Measurements from ENCODE around the gene MMP19. TPM values are rescaled to one million over a fixed set of nuclear protein-coding genes. Genes with fewer than 3 reads are reported as not detected.
"Not testable (repeated sequence)": the region's sequence is repeated elsewhere in the genome, so short reads cannot be mapped to it uniquely, and the experiment has no call there.

Gene MMP19
- total RNA-seq, 1 experiment from 2014 or later: 0.04 TPM

DNA sequence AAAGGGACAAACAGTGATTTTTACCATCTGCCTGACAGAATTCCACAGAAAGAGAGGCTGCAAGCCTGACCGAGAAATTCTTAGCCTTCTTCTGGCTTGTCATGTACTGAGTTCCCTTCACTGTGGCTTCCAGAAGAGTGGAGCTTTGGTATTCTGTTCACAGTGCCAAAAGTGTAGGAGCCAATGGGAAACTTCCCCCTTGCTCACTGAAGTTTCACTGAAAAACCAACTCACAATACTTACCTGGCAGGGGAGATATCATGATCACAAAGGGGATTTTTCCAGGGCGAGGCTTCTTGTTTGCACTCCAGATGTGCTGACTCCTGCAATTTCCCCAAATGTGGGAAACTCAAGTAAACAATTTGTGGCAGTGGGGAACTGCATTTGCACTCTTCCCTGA is 31.7 kb upstream of the MMP19 start:
- Histone ChIP-seq H3K9me3 (ENCODE audit: low read length) (0 out of 2 replicates have a peak, but pooled peaks cover 6% of the 10 kb centered on the region), H4K20me1 (ENCODE audit: low read length) (no peaks in the 10 kb centered on the region), H3K27ac (ENCODE audit: low read length) (no peak overlapping the region), H3K79me2 (ENCODE audit: low read length) (no peaks in the 10 kb centered on the region), H2AFZ (ENCODE audit: low read length) (no peak overlapping the region), H3K4me3 (ENCODE audit: low read length) (no peak overlapping the region), H3K9ac (ENCODE audit: low read length) (no peak overlapping the region), H3K27me3 (ENCODE audit: low read length) (no peaks in the 10 kb centered on the region), H3K36me3 (ENCODE audit: low read depth, low read length) (no peaks in the 10 kb centered on the region; the same call in 1 of the 2 replicates), H3K4me1 (ENCODE audit: insufficient read depth, low read length) (no peaks in the 10 kb centered on the region), H3F3A (ENCODE audit: low read length, unreplicated experiment) (no peaks in the 10 kb centered on the region), H3K4me2 (ENCODE audit: low read length) (no peak overlapping the region), H3K9me2 (replicated peaks; ENCODE audit: low read length) (no peaks in the 10 kb centered on the region)
- BruUV-seq (replicated peaks): no TSS peak
- no peak for ATAC-seq
- no peak for DNase-seq
- ChIA-PET POLR2A (ENCODE audit: unreplicated experiment) (no interaction called here), CTCF (no interaction called here)
- intact Hi-C loops (cut with micrococcal nuclease): no loop called here
- no peak for TF ChIP-seq EZH2 (IDR thresholded peaks at IDR 0.05; ENCODE audit: low read length, unreplicated experiment)
- TF ChIP-seq, protein P1, sequence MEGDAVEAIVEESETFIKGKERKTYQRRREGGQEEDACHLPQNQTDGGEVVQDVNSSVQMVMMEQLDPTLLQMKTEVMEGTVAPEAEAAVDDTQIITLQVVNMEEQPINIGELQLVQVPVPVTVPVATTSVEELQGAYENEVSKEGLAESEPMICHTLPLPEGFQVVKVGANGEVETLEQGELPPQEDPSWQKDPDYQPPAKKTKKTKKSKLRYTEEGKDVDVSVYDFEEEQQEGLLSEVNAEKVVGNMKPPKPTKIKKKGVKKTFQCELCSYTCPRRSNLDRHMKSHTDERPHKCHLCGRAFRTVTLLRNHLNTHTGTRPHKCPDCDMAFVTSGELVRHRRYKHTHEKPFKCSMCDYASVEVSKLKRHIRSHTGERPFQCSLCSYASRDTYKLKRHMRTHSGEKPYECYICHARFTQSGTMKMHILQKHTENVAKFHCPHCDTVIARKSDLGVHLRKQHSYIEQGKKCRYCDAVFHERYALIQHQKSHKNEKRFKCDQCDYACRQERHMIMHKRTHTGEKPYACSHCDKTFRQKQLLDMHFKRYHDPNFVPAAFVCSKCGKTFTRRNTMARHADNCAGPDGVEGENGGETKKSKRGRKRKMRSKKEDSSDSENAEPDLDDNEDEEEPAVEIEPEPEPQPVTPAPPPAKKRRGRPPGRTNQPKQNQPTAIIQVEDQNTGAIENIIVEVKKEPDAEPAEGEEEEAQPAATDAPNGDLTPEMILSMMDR (conservative IDR thresholded peaks at IDR 0.05; ENCODE audit: low read depth, low read length): no peak
- no peak for TF ChIP-seq EZH2phosphoT487 (IDR thresholded peaks at IDR 0.05; ENCODE audit: borderline replicate concordance, low read length)

DNA sequence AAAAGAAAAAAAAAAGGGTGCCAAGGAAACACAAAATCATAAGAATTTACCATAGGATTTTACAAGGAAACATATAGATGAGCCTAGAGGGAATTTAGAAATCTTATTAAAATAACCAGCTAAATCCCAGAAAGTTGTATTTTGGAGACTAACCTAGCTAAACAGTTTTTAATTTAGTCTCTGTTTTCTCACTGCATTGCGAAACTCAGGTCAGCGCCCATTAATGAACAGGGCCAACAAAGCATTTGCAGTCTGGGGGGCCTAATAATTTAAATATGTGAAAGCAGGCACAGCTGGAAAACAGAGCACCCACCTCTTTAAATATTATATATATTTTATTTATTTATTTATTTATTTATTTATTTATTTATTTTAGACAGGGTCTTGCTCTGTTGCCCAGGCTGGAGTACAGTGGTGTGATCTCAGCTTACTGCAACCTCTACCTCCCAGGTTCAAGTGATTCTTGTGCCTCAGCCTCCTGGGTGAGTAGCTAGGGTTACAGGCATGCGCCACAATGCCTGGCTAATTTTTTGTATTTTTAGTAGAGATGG is 23.8 kb upstream of the MMP19 start:
- H3K36me3 ChIP-seq (ENCODE audit: low read depth, low read length); ATAC-seq; CTCF ChIA-PET; DNase-seq; H3K4me3 ChIP-seq (ENCODE audit: low read length); POLR2A ChIA-PET (ENCODE audit: unreplicated experiment); H4K20me1 ChIP-seq (ENCODE audit: low read length); intact Hi-C loops (cut with micrococcal nuclease); H3K9ac ChIP-seq (ENCODE audit: low read length); BruUV-seq (replicated peaks); H3K27me3 ChIP-seq (ENCODE audit: low read length); H3K4me1 ChIP-seq (ENCODE audit: insufficient read depth, low read length); H2AFZ ChIP-seq (ENCODE audit: low read length); H3K4me2 ChIP-seq (ENCODE audit: low read length); H3K79me2 ChIP-seq (ENCODE audit: low read length); H3K9me3 ChIP-seq (ENCODE audit: low read length); H3K27ac ChIP-seq (ENCODE audit: low read length); H3F3A ChIP-seq (ENCODE audit: low read length, unreplicated experiment); H3K9me2 ChIP-seq (replicated peaks; ENCODE audit: low read length): not testable (repeated sequence)

DNA sequence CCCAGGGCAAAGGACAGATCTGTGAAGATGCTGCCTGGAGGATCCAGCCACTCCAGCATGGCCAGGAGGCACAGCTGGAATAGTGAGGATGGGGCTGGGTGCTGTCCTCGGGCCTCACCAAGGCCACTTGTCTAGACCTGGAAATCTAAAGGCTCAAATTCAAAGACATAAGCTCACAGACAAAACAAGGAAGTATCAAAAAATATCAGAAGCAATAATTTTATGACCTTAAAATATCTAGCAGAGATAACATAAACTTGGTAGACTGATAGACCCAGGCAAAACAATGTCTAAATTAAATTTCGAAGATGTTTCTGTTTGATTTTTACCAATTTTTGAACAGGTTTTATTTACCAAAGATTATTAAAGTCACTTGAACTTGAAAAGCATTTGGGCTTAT is 22.6 kb upstream of the MMP19 start:
- no peak overlapping the region for H3K27ac ChIP-seq (ENCODE audit: low read length)

DNA sequence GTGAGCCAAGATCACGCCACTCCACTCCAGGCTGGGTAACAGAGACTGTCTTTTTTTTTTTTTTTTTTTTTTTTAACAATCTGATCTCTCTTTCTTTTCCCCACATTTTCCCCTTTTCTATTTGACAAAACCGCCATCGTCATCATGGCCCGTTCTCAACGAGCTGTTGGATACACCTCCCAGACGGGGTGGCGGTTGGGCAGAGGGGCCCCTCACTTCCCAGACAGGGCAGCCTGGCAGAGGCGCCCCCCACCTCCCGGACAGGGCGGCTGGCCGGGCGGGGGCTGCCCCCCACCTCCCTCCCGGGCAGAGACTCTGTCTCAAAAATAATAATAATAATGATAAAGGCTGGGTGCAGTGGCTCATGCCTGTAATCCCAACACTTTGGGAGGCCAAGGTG is 20.2 kb upstream of the MMP19 start:
- BruUV-seq (replicated peaks); intact Hi-C loops (cut with micrococcal nuclease); H3K27ac ChIP-seq (ENCODE audit: low read length); H3F3A ChIP-seq (ENCODE audit: low read length, unreplicated experiment); H3K4me1 ChIP-seq (ENCODE audit: insufficient read depth, low read length); H3K36me3 ChIP-seq (ENCODE audit: low read depth, low read length); H4K20me1 ChIP-seq (ENCODE audit: low read length); CTCF ChIA-PET; ATAC-seq; H3K9me2 ChIP-seq (replicated peaks; ENCODE audit: low read length); H3K79me2 ChIP-seq (ENCODE audit: low read length); H3K4me2 ChIP-seq (ENCODE audit: low read length); H3K4me3 ChIP-seq (ENCODE audit: low read length); POLR2A ChIA-PET (ENCODE audit: unreplicated experiment); H3K9ac ChIP-seq (ENCODE audit: low read length); H3K9me3 ChIP-seq (ENCODE audit: low read length); H3K27me3 ChIP-seq (ENCODE audit: low read length); H2AFZ ChIP-seq (ENCODE audit: low read length); DNase-seq: not testable (repeated sequence)

More for the DNA sequence above, 22.6 kb upstream of the MMP19 start:
- Histone ChIP-seq H3K9me3 (ENCODE audit: low read length) (0 out of 2 replicates have a peak, but pooled peaks cover 4% of the 10 kb centered on the region), H3K79me2 (ENCODE audit: low read length) (no peaks in the 10 kb centered on the region), H3K9ac (ENCODE audit: low read length) (no peak overlapping the region), H3K4me1 (ENCODE audit: insufficient read depth, low read length) (no peaks in the 10 kb centered on the region), H3F3A (ENCODE audit: low read length, unreplicated experiment) (no peaks in the 10 kb centered on the region), H3K4me2 (ENCODE audit: low read length) (no peak overlapping the region), H4K20me1 (ENCODE audit: low read length) (no peaks in the 10 kb centered on the region), H3K4me3 (ENCODE audit: low read length) (no peak overlapping the region), H3K9me2 (replicated peaks; ENCODE audit: low read length) (no peaks in the 10 kb centered on the region), H3K36me3 (ENCODE audit: low read depth, low read length) (no peaks in the 10 kb centered on the region), H3K27me3 (ENCODE audit: low read length) (no peaks in the 10 kb centered on the region), H2AFZ (ENCODE audit: low read length) (no peak overlapping the region)
- no peak for TF ChIP-seq EZH2phosphoT487 (IDR thresholded peaks at IDR 0.05; ENCODE audit: borderline replicate concordance, low read length)
- no peak for TF ChIP-seq EZH2 (IDR thresholded peaks at IDR 0.05; ENCODE audit: low read length, unreplicated experiment)
- TF ChIP-seq, protein P1 (conservative IDR thresholded peaks at IDR 0.05; ENCODE audit: low read depth, low read length): no peak
- ATAC-seq (no peak), DNase-seq (no peak)
- no TSS peak for BruUV-seq (replicated peaks)
- ChIA-PET CTCF (no interaction called here), POLR2A (ENCODE audit: unreplicated experiment) (no interaction called here)
- intact Hi-C loops (cut with micrococcal nuclease): no loop called here
